OCI-LY1 (cell line): Measurements from ENCODE around the gene IL1RAPL1.

Experiments
- H2AFZ ChIP-seq: fragments of 200-600 bp; sonication (generic), shearing (Covaris generic); 2 replicates; pipeline ENCODE4 v1.6.0; 2014; ENCODE audit warnings: antibody characterized with exemption, mild to moderate bottlenecking, low read length
- H3F3A ChIP-seq: fragments of 200-600 bp; sonication (generic), shearing (Covaris generic); 2 replicates; pipeline ENCODE4 v1.6.0; 2014; ENCODE audit warnings: mild to moderate bottlenecking, antibody characterized with exemption, low read length, moderate library complexity; ENCODE audit not compliant: insufficient read depth
- H3K27ac ChIP-seq: fragments of 200-600 bp; sonication (generic); 2 replicates; pipeline ENCODE4 v1.5.1; 2014; ENCODE audit warnings: low read length, mixed run types, mild to moderate bottlenecking, low read depth; ENCODE audit not compliant: poor library complexity, severe bottlenecking
- H3K27me3 ChIP-seq: fragments of 200-600 bp; sonication (generic); 2 replicates; pipeline ENCODE4 v1.6.0; 2014; ENCODE audit warnings: antibody characterized with exemption, mild to moderate bottlenecking, low read length, moderate library complexity; ENCODE audit not compliant: insufficient read depth
- H3K36me3 ChIP-seq: fragments of 200-600 bp; sonication (generic); 2 replicates; pipeline ENCODE4 v1.6.1; 2014; ENCODE audit warnings: mild to moderate bottlenecking, antibody characterized with exemption, low read length, moderate library complexity, mixed read lengths; ENCODE audit not compliant: insufficient read depth
- H3K4me1 ChIP-seq: fragments of 200-600 bp; sonication (generic); 2 replicates; pipeline ENCODE4 v1.5.1; 2014; ENCODE audit warnings: mild to moderate bottlenecking, low read length, moderate library complexity; ENCODE audit not compliant: insufficient read depth, severe bottlenecking
- H3K4me2 ChIP-seq: fragments of 200-600 bp; sonication (generic), shearing (Covaris generic); 2 replicates; pipeline ENCODE4 v1.6.1; 2014; ENCODE audit warnings: low read length
- H3K4me3 ChIP-seq: fragments of 200-600 bp; sonication (generic); 2 replicates; pipeline ENCODE4 v1.5.1; 2014; ENCODE audit warnings: low read length, low read depth, mild to moderate bottlenecking, mixed read lengths; ENCODE audit not compliant: poor library complexity, severe bottlenecking
- H3K79me2 ChIP-seq: fragments of 200-600 bp; shearing (Covaris generic); 2 replicates; pipeline ENCODE4 v1.6.1; 2016; ENCODE audit warnings: mixed run types, low read length, mixed read lengths; ENCODE audit not compliant: insufficient read depth
- H3K9ac ChIP-seq: fragments of 200-600 bp; sonication (generic), shearing (Covaris generic); 2 replicates; pipeline ENCODE4 v1.6.1; 2014; ENCODE audit warnings: mild to moderate bottlenecking, low read length, mixed read lengths
- H3K9me2 ChIP-seq: fragments of 200-600 bp; sonication (generic), shearing (Covaris generic); 2 replicates; pipeline ENCODE4 v1.6.1; 2014; ENCODE audit warnings: low read depth, mild to moderate bottlenecking, low read length, mixed read lengths
- H3K9me3 ChIP-seq: fragments of 200-600 bp; shearing (Covaris generic); 2 replicates; pipeline ENCODE4 v1.6.1; 2014; ENCODE audit warnings: low read length, mixed read lengths
- H4K20me1 ChIP-seq: fragments of 200-600 bp; sonication (generic), shearing (Covaris generic); 2 replicates; pipeline ENCODE4 v1.6.0; 2016; ENCODE audit warnings: mild to moderate bottlenecking, low read length; ENCODE audit not compliant: insufficient read depth
- CTCF ChIP-seq: fragments of 200-600 bp; sonication (generic), shearing (Covaris generic); IDR thresholded peaks from 2 replicates; pipeline ENCODE4 v1.5.1; 2017; ENCODE audit warnings: mild to moderate bottlenecking, antibody characterized with exemption, low read length, moderate library complexity, mixed read lengths
- EZH2 ChIP-seq: fragments of 200-600 bp; sonication (generic), shearing (Covaris generic); IDR thresholded peaks from 2 replicates; pipeline ENCODE4 v1.8.0; 2017; ENCODE audit warnings: borderline replicate concordance, mixed run types, mild to moderate bottlenecking, antibody characterized with exemption, low read length, moderate library complexity, mixed read lengths

The IL1RAPL1 gene

GRCh38 chrX:28843817-28844216 is 256.6 kb downstream of the IL1RAPL1 start:
- Histone ChIP-seq H3K27ac (no peak overlapping the region), H3K79me2 (no peaks in the 10 kb centered on the region), H3K4me1 (no peaks in the 10 kb centered on the region), H4K20me1 (no peaks in the 10 kb centered on the region), H3K27me3 (no peaks in the 10 kb centered on the region), H3K9me3 (no peaks in the 10 kb centered on the region), H3K9ac (no peak overlapping the region), H3K4me3 (no peak overlapping the region), H3K4me2 (no peak overlapping the region), H3K36me3 (no peaks in the 10 kb centered on the region), H2AFZ (no peak overlapping the region), H3F3A (no peaks in the 10 kb centered on the region), H3K9me2 (no peaks in the 10 kb centered on the region)
- TF ChIP-seq CTCF (no peak), EZH2 (no peak)

GRCh38 chrX:28847423-28847822 is 260.2 kb downstream of the IL1RAPL1 start:
- Histone ChIP-seq H3K79me2 (no peaks in the 10 kb centered on the region), H3K9ac (no peak overlapping the region), H3K4me3 (no peak overlapping the region), H4K20me1 (no peaks in the 10 kb centered on the region), H2AFZ (no peak overlapping the region), H3K27me3 (no peaks in the 10 kb centered on the region), H3K9me2 (no peaks in the 10 kb centered on the region), H3K4me2 (no peak overlapping the region), H3K4me1 (no peaks in the 10 kb centered on the region), H3K36me3 (no peaks in the 10 kb centered on the region), H3K27ac (no peak overlapping the region), H3K9me3 (no peaks in the 10 kb centered on the region), H3F3A (no peaks in the 10 kb centered on the region)
- no peak for TF ChIP-seq EZH2
- TF ChIP-seq CTCF: no peak

- H3K27ac ChIP-seq: no peak overlapping the region
- TF ChIP-seq CTCF: no peak
- H3K9me2 ChIP-seq: no peaks in the 10 kb centered on the region
- H2AFZ ChIP-seq: no peak overlapping the region
- H3K9ac ChIP-seq: no peak overlapping the region
- H3K79me2 ChIP-seq: no peaks in the 10 kb centered on the region
- H3K27me3 ChIP-seq: no peaks in the 10 kb centered on the region
- no peaks in the 10 kb centered on the region for H3K4me1 ChIP-seq
- no peaks in the 10 kb centered on the region for H4K20me1 ChIP-seq
- no peak overlapping the region for H3K4me3 ChIP-seq
- no peaks in the 10 kb centered on the region for H3K9me3 ChIP-seq
- no peaks in the 10 kb centered on the region for H3F3A ChIP-seq
- H3K36me3 ChIP-seq: no peaks in the 10 kb centered on the region
- H3K4me2 ChIP-seq: no peak overlapping the region
These were observed 261.5 kb downstream of the IL1RAPL1 start for GRCh38 chrX:28848707-28849106.
